Measurements from ENCODE around the gene NECTIN1. TPM values are rescaled to one million over a fixed set of nuclear protein-coding genes. Genes with fewer than 3 reads are reported as not detected.

The NECTIN1 gene
- total and polyA plus RNA-seq, 5 donors from 2014 or later = 0.18 to 2.3 TPM; not detected in 3

GRCh38 chr11:119650251-119650650, 78.7 kb downstream of the NECTIN1 start:
- H3K9me3 Mint-ChIP-seq = no peaks in the 10 kb centered on the region
- no peak overlapping the region for H3K4me3 Mint-ChIP-seq
- H3K27me3 Mint-ChIP-seq = peaks cover 5% of the 10 kb centered on the region
- H3K27ac ChIP-seq (ENCODE audit: insufficient read depth, low read length, poor library complexity, severe bottlenecking) = no peak overlapping the region
- H3K4me3 ChIP-seq (ENCODE audit: low read depth, low read length) = no peak overlapping the region
- no peaks in the 10 kb centered on the region for H3K36me3 Mint-ChIP-seq
- no peaks in the 10 kb centered on the region for H3K4me1 Mint-ChIP-seq
- no peaks in the 10 kb centered on the region for H3K27me3 ChIP-seq (ENCODE audit: control insufficient read depth, insufficient read depth, low read length)
- no peaks in the 10 kb centered on the region for H3K36me3 ChIP-seq (ENCODE audit: control insufficient read depth, insufficient read depth, low read length)
- H3K9me3 ChIP-seq (ENCODE audit: control insufficient read depth in 2 of 2, low read length in 2 of 2) = no peaks in the 10 kb centered on the region
- ATAC-seq (ENCODE audit: low read depth in 2 of 2) = no peak
- no peaks in the 10 kb centered on the region for H3K4me1 ChIP-seq (ENCODE audit: control insufficient read depth, insufficient read depth, low read length, poor library complexity, severe bottlenecking)
- DNase-seq = no peak
- H3K27ac Mint-ChIP-seq = no peak overlapping the region

- H3K36me3 ChIP-seq (ENCODE audit: control insufficient read depth, insufficient read depth, low read length) = no peaks in the 10 kb centered on the region
- DNase-seq (no peak), ATAC-seq (ENCODE audit: low read depth in 2 of 2) (no peak)
- H3K27ac ChIP-seq (ENCODE audit: insufficient read depth, low read length, poor library complexity, severe bottlenecking) = no peak overlapping the region
- Mint-ChIP-seq H3K4me3 (no peak overlapping the region), H3K36me3 (no peaks in the 10 kb centered on the region), H3K4me1 (no peaks in the 10 kb centered on the region), H3K27ac (no peak overlapping the region), H3K27me3 (peaks cover 5% of the 10 kb centered on the region), H3K9me3 (no peaks in the 10 kb centered on the region)
- H3K27me3 ChIP-seq (ENCODE audit: control insufficient read depth, insufficient read depth, low read length) = no peaks in the 10 kb centered on the region
- no peaks in the 10 kb centered on the region for H3K4me1 ChIP-seq (ENCODE audit: control insufficient read depth, insufficient read depth, low read length, poor library complexity, severe bottlenecking)
- H3K4me3 ChIP-seq (ENCODE audit: low read depth, low read length) = no peak overlapping the region
- H3K9me3 ChIP-seq (ENCODE audit: control insufficient read depth in 2 of 2, low read length in 2 of 2) = no peaks in the 10 kb centered on the region
These were observed 81.7 kb downstream of the NECTIN1 start for GRCh38 chr11:119647254-119647653.

GRCh38 chr11:119645018-119645417, 84.0 kb downstream of the NECTIN1 start:
- Mint-ChIP-seq H3K4me1 (no peaks in the 10 kb centered on the region), H3K27ac (no peak overlapping the region), H3K27me3 (peaks cover 13% of the 10 kb centered on the region), H3K36me3 (no peaks in the 10 kb centered on the region), H3K4me3 (no peak overlapping the region), H3K9me3 (no peaks in the 10 kb centered on the region)
- no peaks in the 10 kb centered on the region for H3K27me3 ChIP-seq (ENCODE audit: control insufficient read depth, insufficient read depth, low read length)
- no peak overlapping the region for H3K27ac ChIP-seq (ENCODE audit: insufficient read depth, low read length, poor library complexity, severe bottlenecking)
- DNase-seq (no peak), ATAC-seq (ENCODE audit: low read depth in 2 of 2) (no peak)
- no peaks in the 10 kb centered on the region for H3K9me3 ChIP-seq (ENCODE audit: control insufficient read depth in 2 of 2, low read length in 2 of 2)
- H3K36me3 ChIP-seq (ENCODE audit: control insufficient read depth, insufficient read depth, low read length) = no peaks in the 10 kb centered on the region
- H3K4me1 ChIP-seq (ENCODE audit: control insufficient read depth, insufficient read depth, low read length, poor library complexity, severe bottlenecking) = no peaks in the 10 kb centered on the region
- no peak overlapping the region for H3K4me3 ChIP-seq (ENCODE audit: low read depth, low read length)

- H3K36me3 Mint-ChIP-seq = no peaks in the 10 kb centered on the region
- no peaks in the 10 kb centered on the region for H3K9me3 ChIP-seq (ENCODE audit: control insufficient read depth in 2 of 2, low read length in 2 of 2)
- ATAC-seq (ENCODE audit: low read depth in 2 of 2) = no peak
- DNase-seq = no peak
- no peaks in the 10 kb centered on the region for H3K36me3 ChIP-seq (ENCODE audit: control insufficient read depth, insufficient read depth, low read length)
- no peak overlapping the region for H3K4me3 Mint-ChIP-seq
- no peaks in the 10 kb centered on the region for H3K27me3 ChIP-seq (ENCODE audit: control insufficient read depth, insufficient read depth, low read length)
- no peaks in the 10 kb centered on the region for H3K9me3 Mint-ChIP-seq
- H3K4me1 ChIP-seq (ENCODE audit: control insufficient read depth, insufficient read depth, low read length, poor library complexity, severe bottlenecking) = no peaks in the 10 kb centered on the region
- H3K27ac ChIP-seq (ENCODE audit: insufficient read depth, low read length, poor library complexity, severe bottlenecking) = no peak overlapping the region
- no peak overlapping the region for H3K4me3 ChIP-seq (ENCODE audit: low read depth, low read length)
- peaks cover 13% of the 10 kb centered on the region for H3K27me3 Mint-ChIP-seq
- no peaks in the 10 kb centered on the region for H3K4me1 Mint-ChIP-seq
- no peak overlapping the region for H3K27ac Mint-ChIP-seq
These were observed 84.5 kb downstream of the NECTIN1 start for GRCh38 chr11:119644502-119644901.

GRCh38 chr11:119643876-119644225, 85.1 kb downstream of the NECTIN1 start:
- no peak for DNase-seq
- Histone ChIP-seq H3K4me3 (ENCODE audit: low read depth, low read length) (no peak overlapping the region), H3K9me3 (ENCODE audit: control insufficient read depth in 2 of 2, low read length in 2 of 2) (no peaks in the 10 kb centered on the region), H3K4me1 (ENCODE audit: control insufficient read depth, insufficient read depth, low read length, poor library complexity, severe bottlenecking) (no peaks in the 10 kb centered on the region), H3K27ac (ENCODE audit: insufficient read depth, low read length, poor library complexity, severe bottlenecking) (no peak overlapping the region), H3K36me3 (ENCODE audit: control insufficient read depth, insufficient read depth, low read length) (no peaks in the 10 kb centered on the region), H3K27me3 (ENCODE audit: control insufficient read depth, insufficient read depth, low read length) (no peaks in the 10 kb centered on the region)
- H3K4me1 Mint-ChIP-seq = peaks cover 0 to 2% (median 0%) of the 10 kb centered on the region in 4 donors
- H3K9me3 Mint-ChIP-seq = no peaks in the 10 kb centered on the region
- H3K36me3 Mint-ChIP-seq = no peaks in the 10 kb centered on the region
- no peak overlapping the region for H3K27ac Mint-ChIP-seq
- no peak overlapping the region for H3K4me3 Mint-ChIP-seq
- no peak for ATAC-seq (ENCODE audit: low read depth in 2 of 2)
- peaks cover 13% of the 10 kb centered on the region for H3K27me3 Mint-ChIP-seq

- Mint-ChIP-seq H3K4me3 (no peak overlapping the region), H3K27me3 (peaks cover 13% of the 10 kb centered on the region), H3K27ac (no peak overlapping the region), H3K36me3 (no peaks in the 10 kb centered on the region), H3K9me3 (no peaks in the 10 kb centered on the region), H3K4me1 (peaks cover 0 to 2% (median 0%) of the 10 kb centered on the region in 4 donors)
- H3K36me3 ChIP-seq (ENCODE audit: control insufficient read depth, insufficient read depth, low read length) = no peaks in the 10 kb centered on the region
- ATAC-seq (ENCODE audit: low read depth in 2 of 2) = no peak
- no peaks in the 10 kb centered on the region for H3K9me3 ChIP-seq (ENCODE audit: control insufficient read depth in 2 of 2, low read length in 2 of 2)
- no peaks in the 10 kb centered on the region for H3K27me3 ChIP-seq (ENCODE audit: control insufficient read depth, insufficient read depth, low read length)
- H3K27ac ChIP-seq (ENCODE audit: insufficient read depth, low read length, poor library complexity, severe bottlenecking) = no peak overlapping the region
- H3K4me3 ChIP-seq (ENCODE audit: low read depth, low read length) = no peak overlapping the region
- H3K4me1 ChIP-seq (ENCODE audit: control insufficient read depth, insufficient read depth, low read length, poor library complexity, severe bottlenecking) = no peaks in the 10 kb centered on the region
- DNase-seq = no peak
These were observed 85.7 kb downstream of the NECTIN1 start for GRCh38 chr11:119643212-119643875.

- peak in 1 of 3 donors; percentile 18 for DNase-seq
- no peaks in the 10 kb centered on the region for H3K36me3 Mint-ChIP-seq
- no peaks in the 10 kb centered on the region for H3K27me3 ChIP-seq (ENCODE audit: control insufficient read depth, insufficient read depth, low read length)
These were observed 86.8 kb downstream of the NECTIN1 start for GRCh38 chr11:119641983-119642745.

GRCh38 chr11:119640541-119640940, 88.5 kb downstream of the NECTIN1 start:
- no peak for DNase-seq
- Mint-ChIP-seq H3K36me3 (no peaks in the 10 kb centered on the region), H3K27me3 (peaks cover 8% of the 10 kb centered on the region), H3K9me3 (no peaks in the 10 kb centered on the region), H3K27ac (no peak overlapping the region), H3K4me1 (peaks cover 0 to 2% (median 0%) of the 10 kb centered on the region in 4 donors), H3K4me3 (no peak overlapping the region)
- ATAC-seq (ENCODE audit: low read depth in 2 of 2) = no peak
- Histone ChIP-seq H3K27ac (ENCODE audit: insufficient read depth, low read length, poor library complexity, severe bottlenecking) (no peak overlapping the region), H3K36me3 (ENCODE audit: control insufficient read depth, insufficient read depth, low read length) (no peaks in the 10 kb centered on the region), H3K9me3 (ENCODE audit: control insufficient read depth in 2 of 2, low read length in 2 of 2) (no peaks in the 10 kb centered on the region), H3K4me3 (ENCODE audit: low read depth, low read length) (no peak overlapping the region), H3K27me3 (ENCODE audit: control insufficient read depth, insufficient read depth, low read length) (no peaks in the 10 kb centered on the region), H3K4me1 (ENCODE audit: control insufficient read depth, insufficient read depth, low read length, poor library complexity, severe bottlenecking) (no peaks in the 10 kb centered on the region)

More at GRCh38 chr11:119641983-119642745, 86.8 kb downstream of the NECTIN1 start:
- no peaks in the 10 kb centered on the region for H3K9me3 Mint-ChIP-seq
- H3K27ac ChIP-seq (ENCODE audit: insufficient read depth, low read length, poor library complexity, severe bottlenecking) = no peak overlapping the region
- H3K27ac Mint-ChIP-seq = peak overlapping the region in 1 of 3 donors; percentile 5
- H3K4me3 ChIP-seq (ENCODE audit: low read depth, low read length) = no peak overlapping the region
- H3K4me3 Mint-ChIP-seq = no peak overlapping the region
- no peak for ATAC-seq (ENCODE audit: low read depth in 2 of 2)
- H3K4me1 ChIP-seq (ENCODE audit: control insufficient read depth, insufficient read depth, low read length, poor library complexity, severe bottlenecking) = no peaks in the 10 kb centered on the region
- peaks cover 13% of the 10 kb centered on the region for H3K27me3 Mint-ChIP-seq
- H3K36me3 ChIP-seq (ENCODE audit: control insufficient read depth, insufficient read depth, low read length) = no peaks in the 10 kb centered on the region
- peaks cover 0 to 2% (median 0%) of the 10 kb centered on the region in 4 donors for H3K4me1 Mint-ChIP-seq
- H3K9me3 ChIP-seq (ENCODE audit: control insufficient read depth in 2 of 2, low read length in 2 of 2) = no peaks in the 10 kb centered on the region

All from CD4-positive, CD25-positive, alpha-beta regulatory T cell (primary cell).